Uterus (tissue), 2 donors: ENCODE measurements around the gene CIB4.

Source experiments
- POLR2A ChIP-seq, 2 donors: fragments of 450-650 bp; IDR thresholded peaks; one replicate each; pipeline ENCODE4 v1.6.1; 2016; ENCODE audit warnings: antibody characterized with exemption in 2 of 2, mild to moderate bottlenecking in 1 of 2, moderate library complexity in 1 of 2
- TF ChIP-seq, protein P1 (sequence below), 4 experiments: fragments of 200-600 bp in 2 of 4; fragments of 450-650 bp in 2 of 4; sonication (generic) in 2 of 4; IDR thresholded peaks; one replicate each; pipeline ENCODE4 v1.5.1; 2016 to 2019; ENCODE audit warnings: antibody characterized with exemption in 4 of 4, mild to moderate bottlenecking in 2 of 4, moderate library complexity in 1 of 4

DNA sequence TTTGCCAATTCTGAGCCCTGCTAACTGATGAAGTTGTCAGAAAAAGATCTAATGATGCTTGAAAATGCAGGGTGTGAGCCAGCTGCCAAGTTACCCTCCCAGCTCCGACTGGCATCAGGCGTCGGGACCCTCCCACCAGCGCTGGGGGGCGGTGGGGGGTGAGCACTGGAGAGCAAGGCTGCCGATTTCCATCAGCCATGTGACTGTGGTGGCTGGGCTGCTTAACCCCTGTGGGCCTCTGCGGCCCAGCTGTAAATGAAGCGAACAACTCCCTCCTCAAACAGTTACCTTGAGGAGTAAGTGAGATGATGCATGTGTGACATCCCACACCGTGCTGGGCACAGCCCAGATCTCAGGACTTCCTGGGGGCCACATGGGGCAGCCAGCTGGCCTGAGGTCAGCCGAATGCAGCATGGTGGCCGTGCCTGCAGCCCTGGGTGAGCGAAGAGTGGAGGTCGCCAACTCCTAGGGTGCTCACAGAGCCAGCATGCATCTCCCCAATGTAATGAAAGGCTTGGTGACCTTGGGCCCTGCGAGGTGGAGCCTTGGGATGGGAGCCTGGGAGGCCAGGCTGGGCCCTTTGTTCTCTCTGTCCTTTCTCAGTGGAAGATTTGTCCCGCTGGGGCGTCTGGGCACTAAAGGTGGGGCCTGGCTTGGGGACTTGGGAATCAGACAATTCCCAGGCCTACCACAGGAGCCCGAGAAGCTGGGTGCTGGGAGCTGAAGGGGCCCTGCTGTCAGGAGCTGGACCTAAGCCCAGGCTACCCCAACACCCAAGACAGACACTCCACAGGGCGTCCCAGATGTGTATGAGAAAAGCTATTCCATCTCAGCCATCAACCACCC is 25.1 kb downstream of the CIB4 start:
- TF ChIP-seq, protein P1, sequence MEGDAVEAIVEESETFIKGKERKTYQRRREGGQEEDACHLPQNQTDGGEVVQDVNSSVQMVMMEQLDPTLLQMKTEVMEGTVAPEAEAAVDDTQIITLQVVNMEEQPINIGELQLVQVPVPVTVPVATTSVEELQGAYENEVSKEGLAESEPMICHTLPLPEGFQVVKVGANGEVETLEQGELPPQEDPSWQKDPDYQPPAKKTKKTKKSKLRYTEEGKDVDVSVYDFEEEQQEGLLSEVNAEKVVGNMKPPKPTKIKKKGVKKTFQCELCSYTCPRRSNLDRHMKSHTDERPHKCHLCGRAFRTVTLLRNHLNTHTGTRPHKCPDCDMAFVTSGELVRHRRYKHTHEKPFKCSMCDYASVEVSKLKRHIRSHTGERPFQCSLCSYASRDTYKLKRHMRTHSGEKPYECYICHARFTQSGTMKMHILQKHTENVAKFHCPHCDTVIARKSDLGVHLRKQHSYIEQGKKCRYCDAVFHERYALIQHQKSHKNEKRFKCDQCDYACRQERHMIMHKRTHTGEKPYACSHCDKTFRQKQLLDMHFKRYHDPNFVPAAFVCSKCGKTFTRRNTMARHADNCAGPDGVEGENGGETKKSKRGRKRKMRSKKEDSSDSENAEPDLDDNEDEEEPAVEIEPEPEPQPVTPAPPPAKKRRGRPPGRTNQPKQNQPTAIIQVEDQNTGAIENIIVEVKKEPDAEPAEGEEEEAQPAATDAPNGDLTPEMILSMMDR (IDR thresholded peaks at IDR 0.05): no peak
- no peak for TF ChIP-seq POLR2A (IDR thresholded peaks at IDR 0.05)
